GM21367 (cell line): ENCODE measurements around the gene BCS1L.

Source experiments
- ATAC-seq: cut with Tn5 transposase; IDR thresholded peaks from one replicate; pipeline ENCODE4 v1.9.1; 2021; ENCODE audit not compliant: unreplicated experiment

The BCS1L gene

DNA sequence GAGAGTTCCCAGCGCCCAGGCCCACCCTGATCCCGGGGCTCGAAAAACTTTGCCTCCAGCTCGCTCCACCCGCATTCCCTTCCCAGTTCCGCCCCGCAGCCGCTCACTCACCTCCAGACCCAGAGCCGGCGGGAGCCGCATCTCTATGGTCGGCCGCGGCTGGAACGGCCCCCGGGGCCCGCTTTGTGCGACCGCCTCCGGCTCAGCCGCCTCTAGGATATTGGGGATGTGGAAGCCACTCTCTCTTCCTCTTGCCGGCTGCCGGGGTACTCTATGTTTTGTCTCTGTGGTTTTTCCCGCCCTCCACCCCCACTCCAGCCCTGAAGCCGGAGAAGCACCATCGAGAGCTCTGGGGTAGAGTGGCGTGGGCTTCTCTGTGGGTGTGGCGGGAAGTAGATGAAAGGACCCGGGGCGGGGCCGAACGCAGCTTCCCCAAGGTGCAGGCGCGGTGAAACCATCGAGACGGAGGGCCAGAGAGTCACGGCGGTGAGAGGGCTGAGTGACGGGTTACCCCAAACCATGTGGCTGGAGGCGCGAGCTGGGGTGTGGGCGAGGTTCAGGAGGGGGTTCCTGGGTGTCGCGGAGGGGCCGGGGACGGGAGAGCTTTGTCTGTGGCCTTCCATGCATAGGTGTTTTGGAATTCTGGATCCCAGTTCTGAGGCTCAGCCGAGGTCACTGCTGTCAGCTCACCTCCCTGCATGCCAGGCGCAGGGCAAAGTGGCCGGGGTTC is at the start of gene BCS1L, which contains the start of gene ZNF142:
Gene BCS1L, plus strand, starts transcription at position 426 of the 730 bp plus-strand sequence. CDS start 1,305 bp downstream, outside the sequence.
Gene ZNF142, minus strand, starts transcription at position 366 of the 730 bp plus-strand sequence. CDS start 3,194 bp downstream, outside the sequence.
- peak; percentile 90 for ATAC-seq

DNA sequence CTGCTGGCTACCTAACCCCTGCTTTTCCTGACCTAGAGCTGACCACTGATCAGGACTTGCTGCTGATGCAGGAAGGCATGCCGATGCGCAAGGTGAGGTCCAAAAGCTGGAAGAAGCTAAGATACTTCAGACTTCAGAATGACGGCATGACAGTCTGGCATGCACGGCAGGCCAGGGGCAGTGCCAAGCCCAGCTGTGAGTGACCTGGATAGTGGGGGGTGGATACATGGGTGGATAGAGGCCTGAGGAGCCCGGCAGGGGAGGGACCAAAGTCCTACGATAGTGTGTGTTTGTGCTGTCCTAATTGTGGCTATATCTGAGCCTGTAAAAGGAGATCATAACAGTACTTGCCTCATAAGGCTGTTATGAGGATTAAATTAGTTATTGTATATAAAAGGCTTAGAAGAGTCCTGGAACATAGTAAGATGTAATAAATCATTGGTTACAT is 43.6 kb upstream of the BCS1L start:
- no peak for ATAC-seq

DNA sequence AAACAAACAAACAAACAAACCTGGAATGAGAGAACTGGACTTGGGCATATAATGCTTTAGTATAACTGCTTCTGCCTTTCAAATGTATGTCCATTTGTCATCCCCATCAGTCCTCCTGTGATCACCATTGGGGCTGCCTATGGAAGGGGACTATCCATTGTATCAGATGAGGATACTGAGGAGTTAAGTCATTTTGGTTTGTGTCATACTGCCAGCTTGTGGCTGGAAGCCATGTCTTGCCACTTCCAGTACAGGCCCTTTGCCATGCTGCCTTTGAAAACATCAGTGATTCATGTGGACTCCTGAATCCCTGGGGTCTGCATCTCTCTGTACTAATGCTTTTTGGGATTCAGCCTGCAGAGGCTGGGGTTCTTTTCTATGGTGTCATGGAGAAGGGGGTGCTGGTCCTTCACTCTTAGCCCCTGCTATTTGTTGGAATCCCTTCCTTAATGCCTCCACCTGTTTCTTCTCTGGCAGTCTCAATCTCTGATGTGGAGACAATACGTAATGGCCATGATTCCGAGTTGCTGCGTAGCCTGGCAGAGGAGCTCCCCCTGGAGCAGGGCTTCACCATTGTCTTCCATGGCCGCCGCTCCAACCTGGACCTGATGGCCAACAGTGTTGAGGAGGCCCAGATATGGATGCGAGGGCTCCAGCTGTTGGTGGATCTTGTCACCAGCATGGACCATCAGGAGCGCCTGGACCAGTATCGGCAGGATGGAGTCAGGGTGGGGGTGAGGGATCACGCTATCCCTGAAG is 41.2 kb upstream of the BCS1L start:
- ATAC-seq, result no peak

DNA sequence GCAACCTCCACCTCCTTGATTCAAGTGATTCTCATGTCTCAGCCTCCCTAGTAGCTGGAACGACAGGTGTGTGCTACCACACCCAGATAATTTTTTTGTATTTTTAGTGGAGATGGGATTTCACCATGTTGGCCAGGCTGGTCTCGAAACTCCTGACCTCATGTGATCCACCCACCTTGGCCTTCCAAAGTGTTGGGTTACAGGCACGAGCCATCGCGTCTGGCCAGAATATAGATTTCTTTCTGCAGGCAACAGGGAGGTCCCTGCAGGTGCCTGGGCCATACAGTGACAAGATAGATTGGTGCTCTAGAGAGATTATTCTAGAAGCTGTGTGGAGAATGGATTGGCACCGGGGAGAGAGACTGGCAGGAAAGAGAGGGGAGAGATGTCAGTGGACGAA is 38.5 kb upstream of the BCS1L start:
- ATAC-seq, result no peak

DNA sequence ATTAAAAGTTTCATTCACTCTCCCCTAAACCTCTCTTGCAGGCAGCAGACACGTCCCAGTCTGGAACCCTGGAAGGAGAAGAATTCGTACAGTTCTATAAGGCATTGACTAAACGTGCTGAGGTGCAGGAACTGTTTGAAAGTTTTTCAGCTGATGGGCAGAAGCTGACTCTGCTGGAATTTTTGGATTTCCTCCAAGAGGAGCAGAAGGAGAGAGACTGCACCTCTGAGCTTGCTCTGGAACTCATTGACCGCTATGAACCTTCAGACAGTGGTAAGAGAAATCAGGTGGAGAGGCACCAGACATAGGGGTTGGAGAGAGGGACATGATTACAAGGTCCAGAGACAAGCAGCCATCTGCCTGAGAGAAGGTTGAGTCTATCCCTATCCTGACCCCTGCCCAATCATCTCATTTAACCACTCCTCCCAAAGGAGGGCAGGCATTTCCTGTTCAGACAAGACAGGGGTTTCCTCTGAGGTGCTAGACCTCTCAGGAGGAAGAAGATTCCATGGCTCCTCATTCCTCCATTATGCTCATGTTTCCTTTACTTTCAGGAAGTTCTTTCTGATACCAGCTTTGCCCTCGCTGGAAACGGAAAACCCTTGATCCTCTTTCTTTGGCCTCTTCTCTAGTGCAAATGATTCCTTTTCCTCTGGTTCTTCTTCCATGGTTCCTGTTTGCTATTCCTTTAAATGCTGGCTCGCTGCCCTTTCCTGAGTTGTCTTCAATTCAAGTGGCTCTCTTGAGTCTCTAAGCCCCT is 36.7 kb upstream of the BCS1L start:
- no peak for ATAC-seq

DNA sequence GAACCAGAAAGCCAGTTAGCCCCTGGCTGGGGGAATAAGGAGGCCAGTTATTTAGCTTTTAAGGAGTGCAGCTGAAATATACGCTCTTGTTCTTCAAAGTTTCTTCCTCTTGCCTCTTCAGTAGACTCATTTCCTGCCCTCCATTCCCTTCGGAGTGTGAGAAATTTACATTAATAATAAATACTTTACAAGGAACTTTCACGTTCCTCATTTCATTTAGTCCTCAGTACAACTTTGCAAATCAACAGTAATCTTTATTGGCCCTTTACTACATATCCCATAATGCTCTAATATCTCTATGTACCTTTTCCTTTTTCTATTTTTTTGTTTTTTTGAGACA is 36.1 kb upstream of the BCS1L start:
- ATAC-seq, result no peak

DNA sequence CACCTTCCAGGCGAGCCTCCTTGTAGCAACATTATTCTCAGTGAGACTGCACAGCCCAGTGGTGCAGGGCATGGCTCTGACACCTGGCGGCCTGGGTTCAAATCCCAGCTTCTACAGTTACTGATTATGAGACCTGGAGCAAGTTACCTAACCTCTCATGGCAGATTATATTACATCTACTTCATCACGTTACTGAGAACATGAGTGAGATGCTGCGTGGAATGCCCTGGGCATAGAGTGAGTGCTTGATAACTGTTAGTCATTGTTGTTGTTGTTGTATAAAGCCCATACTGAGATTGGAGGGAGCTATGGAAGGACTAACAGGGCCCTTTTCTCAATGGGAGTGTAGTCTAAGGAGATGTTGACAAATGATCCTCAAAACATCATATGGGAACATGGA is 33.1 kb upstream of the BCS1L start:
- no peak for ATAC-seq

DNA sequence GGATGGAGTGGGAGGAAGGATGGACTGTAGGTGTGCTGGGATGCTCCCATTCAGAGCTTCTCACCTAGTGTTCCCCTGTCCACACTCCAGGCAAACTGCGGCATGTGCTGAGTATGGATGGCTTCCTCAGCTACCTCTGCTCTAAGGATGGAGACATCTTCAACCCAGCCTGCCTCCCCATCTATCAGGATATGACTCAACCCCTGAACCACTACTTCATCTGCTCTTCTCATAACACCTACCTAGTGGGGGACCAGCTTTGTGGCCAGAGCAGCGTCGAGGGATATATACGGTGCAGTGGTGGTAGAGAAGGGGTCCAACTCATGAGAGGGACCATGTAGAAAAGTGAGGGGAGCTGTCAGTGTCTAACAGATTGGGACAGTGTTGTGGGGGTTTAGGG is 31.5 kb upstream of the BCS1L start:
- no peak for ATAC-seq

- ATAC-seq, result no peak
Observed at GRCh38 chr2:218631837-218632236, 27.6 kb upstream of the BCS1L start.

DNA sequence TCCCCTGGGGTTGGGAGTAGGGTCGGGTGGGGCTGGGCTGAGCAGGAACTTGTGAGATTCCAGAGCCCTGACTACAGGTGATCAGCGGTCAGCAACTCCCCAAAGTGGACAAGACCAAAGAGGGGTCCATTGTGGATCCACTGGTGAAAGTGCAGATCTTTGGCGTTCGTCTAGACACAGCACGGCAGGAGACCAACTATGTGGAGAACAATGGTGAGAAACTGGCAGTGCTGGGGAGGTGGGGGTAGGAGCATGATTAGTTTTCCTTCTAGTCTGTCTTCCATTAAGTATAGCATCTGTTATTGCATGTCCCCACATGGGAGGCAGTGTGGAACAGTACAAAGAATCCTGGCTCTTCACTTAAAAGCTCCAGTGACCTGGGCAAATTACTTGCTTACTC is 23.8 kb upstream of the BCS1L start:
- ATAC-seq, result no peak

GRCh38 chr2:218638372-218638771 is 21.1 kb upstream of the BCS1L start:
- no peak for ATAC-seq

DNA sequence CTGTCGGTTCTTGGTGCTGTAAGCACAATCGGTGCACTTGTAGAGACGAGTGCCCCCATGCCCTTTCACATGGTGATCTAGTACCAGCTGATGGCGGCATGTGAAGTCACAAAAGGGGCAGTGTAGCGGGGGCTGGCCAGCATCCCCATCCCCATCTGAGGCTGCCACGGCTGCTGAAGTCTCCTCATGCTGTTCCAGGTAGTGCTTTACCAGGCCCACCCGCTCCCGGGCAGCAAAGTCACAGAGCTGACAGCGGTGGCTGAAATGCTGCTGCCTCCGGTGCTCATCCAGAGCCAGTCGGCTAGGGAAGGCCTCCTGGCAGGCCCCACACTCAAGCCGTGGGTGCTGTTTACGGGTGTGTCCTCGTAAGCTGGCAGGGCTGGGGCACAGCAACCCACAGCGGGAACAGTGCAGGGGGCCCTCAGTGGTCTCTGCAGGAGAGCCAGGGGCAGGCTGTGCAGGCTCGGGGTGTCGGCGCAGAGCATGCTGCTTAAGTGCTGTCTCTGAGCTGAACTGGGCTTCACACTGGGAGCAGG is 17.3 kb upstream of the BCS1L start:
- ATAC-seq, result no peak

GRCh38 chr2:218642786-218643185 is 16.7 kb upstream of the BCS1L start:
- ATAC-seq, result no peak

DNA sequence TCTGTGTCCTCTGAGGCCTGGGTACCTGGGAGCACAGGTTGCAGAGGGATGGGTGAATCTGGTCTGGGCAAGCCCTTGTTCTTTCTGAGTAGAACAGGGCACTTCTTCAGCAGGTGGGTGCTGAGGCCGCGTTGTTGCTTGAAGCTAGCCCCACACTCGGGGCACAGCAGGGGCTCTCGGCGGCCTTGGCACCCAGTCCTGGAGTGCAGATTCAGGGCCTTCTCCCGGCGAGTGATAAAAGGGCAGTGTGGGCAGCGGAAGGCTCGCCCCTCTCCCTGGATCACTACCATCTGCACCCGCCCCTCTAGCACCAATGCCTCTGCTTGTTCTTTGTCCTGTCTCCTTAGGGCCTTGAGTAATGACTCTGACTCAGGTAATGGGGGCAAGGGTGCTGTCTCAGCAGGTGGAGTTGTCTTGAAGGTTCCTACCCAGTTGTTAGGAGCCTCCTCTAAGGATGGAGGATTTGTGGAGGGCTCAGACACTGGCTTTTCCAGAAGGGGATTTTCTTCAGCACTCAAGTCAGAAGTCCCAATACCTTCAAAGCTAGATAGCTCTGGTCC is 15.7 kb upstream of the BCS1L start:
- no peak for ATAC-seq

DNA sequence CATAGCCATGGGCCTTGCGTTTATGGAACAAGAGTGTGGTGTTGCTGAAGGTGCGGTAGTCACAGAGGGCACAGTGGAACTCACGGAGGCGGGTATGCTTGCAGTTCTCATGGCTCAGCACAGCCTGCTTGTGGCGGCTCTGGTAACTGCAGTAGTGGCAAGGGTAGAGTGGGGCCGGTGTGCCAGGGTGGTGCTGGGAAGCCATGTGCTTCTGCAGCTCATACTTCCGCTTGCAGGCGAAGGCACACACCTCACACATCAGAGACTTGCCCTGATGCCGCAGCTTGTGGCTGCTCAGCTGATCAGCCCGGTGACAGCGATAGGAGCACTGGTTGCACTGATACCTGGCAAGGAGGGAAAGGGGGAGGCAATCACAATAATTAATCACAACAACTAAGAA is 14.8 kb upstream of the BCS1L start:
- no peak for ATAC-seq

GRCh38 chr2:218645126-218645525 is 14.4 kb upstream of the BCS1L start:
- no peak for ATAC-seq

DNA sequence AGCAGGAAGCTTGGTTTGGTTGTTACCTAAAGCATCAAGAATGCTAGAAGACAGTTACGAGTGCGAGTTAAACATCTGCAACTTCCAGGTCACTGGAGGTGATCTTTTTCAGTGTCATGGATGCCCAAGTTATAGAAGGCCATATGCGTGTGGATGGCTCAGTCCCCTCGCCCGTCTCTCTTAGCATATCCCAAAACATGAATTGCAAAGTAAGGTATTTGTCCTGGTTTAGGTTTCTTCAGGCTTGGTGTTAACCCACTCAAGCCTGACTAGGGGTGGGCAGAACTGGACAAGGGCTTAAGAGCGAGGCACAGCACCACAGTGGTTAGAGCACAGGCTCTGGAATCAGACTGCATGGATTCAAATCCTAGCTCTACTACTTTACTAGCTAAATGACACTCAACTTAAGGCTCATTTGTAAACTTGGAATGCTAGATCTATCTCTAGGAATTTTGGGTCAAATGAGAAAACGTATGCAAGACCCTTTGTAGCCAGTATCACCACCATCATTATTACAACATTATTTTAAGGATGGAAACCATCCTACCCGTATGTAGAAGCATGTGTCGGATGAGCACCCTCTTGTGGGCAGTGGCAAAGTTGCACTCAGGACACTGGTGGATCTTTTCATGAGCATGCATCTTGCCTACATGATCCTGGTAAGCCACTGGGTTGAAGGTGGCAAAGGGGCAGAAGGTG is 11.2 kb upstream of the BCS1L start:
- no peak for ATAC-seq

- no peak for ATAC-seq
Observed at GRCh38 chr2:218648787-218649100, 10.7 kb upstream of the BCS1L start.

DNA sequence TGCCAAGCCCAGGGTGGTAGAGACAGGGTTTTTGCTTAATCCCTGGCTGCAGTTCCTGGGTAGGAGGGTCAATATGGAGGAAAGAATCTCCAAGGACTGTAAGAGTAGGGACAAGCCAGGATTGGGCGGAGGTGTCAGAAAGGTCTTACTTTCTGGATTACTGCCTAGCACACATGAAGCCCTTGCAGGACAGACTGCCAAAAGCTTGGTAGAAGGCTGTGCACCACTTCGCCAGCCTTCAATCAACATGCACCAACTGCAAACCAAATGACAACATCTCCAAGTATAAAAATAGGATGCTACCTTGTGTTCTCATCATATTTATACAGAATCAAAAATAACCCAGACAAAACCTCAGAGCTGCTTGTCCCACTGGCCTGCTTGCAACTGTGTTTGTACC is 3.7 kb upstream of the BCS1L start:
- ATAC-seq, result no peak

DNA sequence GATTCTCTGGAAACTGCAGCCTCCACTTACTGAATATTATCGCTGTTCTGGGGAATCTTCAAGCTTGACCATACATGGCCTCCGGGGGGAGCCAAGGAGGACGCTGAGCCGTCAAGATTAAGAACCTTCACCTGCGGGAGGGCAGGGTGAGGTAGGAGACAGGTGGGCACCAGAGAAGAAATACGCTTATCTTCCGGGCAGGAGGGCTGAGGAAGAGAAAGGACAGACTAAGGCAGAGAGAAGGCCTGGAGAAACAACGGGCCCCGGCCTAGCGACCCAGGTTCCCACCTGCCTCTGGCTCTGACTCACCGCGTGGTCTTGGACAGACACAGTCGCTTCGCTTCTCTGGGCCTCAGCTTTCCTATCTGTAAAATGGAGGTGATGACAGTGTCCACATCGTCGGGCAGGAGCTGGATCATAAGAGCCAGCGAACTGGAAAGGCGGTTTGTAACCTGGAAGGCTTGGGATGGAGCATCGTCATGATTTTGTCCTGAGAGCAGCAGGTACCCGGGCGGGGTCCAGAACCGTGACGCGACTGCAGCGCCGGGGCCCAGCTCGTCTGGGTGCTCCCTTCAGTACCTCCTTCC is 719 bp upstream of the BCS1L start:
- peak; percentile 36 for ATAC-seq
